ENCODE results near the gene EPHB4. TPM values are rescaled to one million over a fixed set of nuclear protein-coding genes. Genes with fewer than 3 reads are reported as not detected.

EPHB4 gene
- total RNA-seq, 4 donors from 2014 or later: 29.1 to 55.0 (median 36.5) TPM

DNA sequence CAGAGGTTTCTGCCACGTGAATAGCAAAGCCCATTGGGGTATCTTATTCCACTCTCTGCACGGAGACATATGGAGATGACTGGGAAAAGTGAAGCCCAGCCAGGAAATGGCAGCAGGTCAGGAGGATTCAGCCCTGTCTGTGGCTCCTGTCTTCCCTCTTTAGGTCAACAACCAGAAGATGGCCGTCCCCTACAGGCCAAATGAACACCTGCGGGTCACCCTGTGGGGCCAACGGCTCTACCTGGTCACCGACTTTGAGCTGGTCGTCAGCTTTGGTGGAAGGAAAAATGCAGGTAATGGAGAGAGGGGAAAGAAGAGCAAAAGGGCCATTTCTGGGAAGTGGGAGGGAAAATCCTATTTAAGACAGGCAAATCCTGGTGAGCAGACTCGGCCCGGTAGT, 38.3 kb downstream of the EPHB4 start:
- no peak for DNase-seq
- WGBS, 2 donors: 60 to 64% methylated on average over 4 to 8 of the region's 9 CpGs
- no peak overlapping the region for H3K4me3 ChIP-seq
- TF ChIP-seq CTCF (IDR thresholded peaks at IDR 0.05) (peak in 1 of 6 experiments; percentile 11), POLR2A (IDR thresholded peaks at IDR 0.05) (no peak)
- no peak overlapping the region for H3K27ac ChIP-seq
- peaks cover 0 to 6% (median 0%) of the 10 kb centered on the region in 3 donors for H3K9me3 ChIP-seq
- peaks cover 0 to 37% (median 0%) of the 10 kb centered on the region in 4 donors for H3K27me3 ChIP-seq
- no peaks in the 10 kb centered on the region for H3K36me3 ChIP-seq
- peaks cover 0 to 4% (median 0%) of the 10 kb centered on the region in 3 donors for H3K4me1 ChIP-seq
- intact Hi-C loops (cut with DNase I): no loop called here

DNA sequence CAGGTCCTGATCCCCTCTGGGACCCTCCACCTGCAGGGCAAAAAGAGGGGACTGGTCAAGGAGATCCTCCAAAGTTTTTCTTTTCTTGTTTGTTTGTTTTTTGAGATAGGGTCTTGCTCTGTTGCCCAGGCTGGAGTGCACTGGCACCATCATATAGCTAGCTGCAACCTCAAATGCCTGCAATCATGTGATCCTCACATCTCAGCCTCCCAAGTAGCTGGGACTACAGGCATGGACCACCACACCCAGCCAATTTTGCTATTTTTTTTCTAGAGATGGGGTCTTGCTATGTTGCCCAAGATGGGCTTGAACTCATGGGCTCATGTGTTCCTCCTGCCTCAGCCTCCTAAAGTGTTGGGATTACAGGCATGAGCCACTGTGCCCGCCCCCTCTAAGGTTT, 41.0 kb downstream of the EPHB4 start:
- TF ChIP-seq POLR2A (IDR thresholded peaks at IDR 0.05): no peak
- TF ChIP-seq CTCF (IDR thresholded peaks at IDR 0.05): no peak
- H3K4me3 ChIP-seq: no peak overlapping the region
- H3K36me3 ChIP-seq: no peaks in the 10 kb centered on the region
- no peak overlapping the region for H3K27ac ChIP-seq
- no peak for DNase-seq
- H3K27me3 ChIP-seq: peaks cover 0 to 30% (median 0%) of the 10 kb centered on the region in 4 donors
- WGBS, 2 donors: 100% methylated on average over 1 of the region's 1 CpG
- H3K4me1 ChIP-seq: no peaks in the 10 kb centered on the region
- H3K9me3 ChIP-seq: peaks cover 0 to 8% (median 0%) of the 10 kb centered on the region in 3 donors
- intact Hi-C loops (cut with DNase I): no loop called here

DNA sequence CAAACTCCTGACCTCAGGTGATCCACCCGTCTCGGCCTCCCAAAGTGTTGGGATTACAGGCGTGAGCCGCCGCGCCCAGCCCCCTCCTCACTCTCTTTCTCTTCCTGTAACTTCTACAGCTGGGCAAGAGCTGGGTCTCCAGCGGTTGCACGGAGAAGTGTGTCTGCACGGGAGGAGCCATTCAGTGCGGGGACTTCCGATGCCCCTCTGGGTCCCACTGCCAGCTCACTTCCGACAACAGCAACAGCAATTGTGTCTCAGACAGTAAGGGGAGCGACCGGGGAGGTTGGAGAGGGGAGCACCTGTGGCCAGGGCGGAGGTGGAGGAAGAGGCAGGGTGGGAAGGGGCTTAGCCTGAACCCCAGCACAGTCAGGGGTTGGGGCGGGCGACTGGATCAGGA, 41.4 kb downstream of the EPHB4 start:
- no peak overlapping the region for H3K27ac ChIP-seq
- H3K4me3 ChIP-seq: no peak overlapping the region
- intact Hi-C loops (cut with DNase I): no loop called here
- H3K36me3 ChIP-seq: no peaks in the 10 kb centered on the region
- H3K27me3 ChIP-seq: peaks cover 0 to 30% (median 0%) of the 10 kb centered on the region in 4 donors
- DNase-seq: no peak
- TF ChIP-seq CTCF (IDR thresholded peaks at IDR 0.05) (no peak), POLR2A (IDR thresholded peaks at IDR 0.05) (no peak)
- H3K9me3 ChIP-seq: peaks cover 0 to 8% (median 0%) of the 10 kb centered on the region in 3 donors
- no peaks in the 10 kb centered on the region for H3K4me1 ChIP-seq
- WGBS, 2 donors: 45 to 63% methylated on average over 8 to 11 of the region's 17 CpGs

GRCh38 chr7:100783804-100784203, 43.5 kb downstream of the EPHB4 start:
- no peaks in the 10 kb centered on the region for H3K36me3 ChIP-seq
- no peak overlapping the region for H3K4me3 ChIP-seq
- 89 to 91% methylated on average over 2 of the region's 2 CpGs for WGBS, 2 donors
- H3K9me3 ChIP-seq: peaks cover 0 to 8% (median 0%) of the 10 kb centered on the region in 3 donors
- TF ChIP-seq CTCF (IDR thresholded peaks at IDR 0.05): no peak
- TF ChIP-seq POLR2A (IDR thresholded peaks at IDR 0.05): no peak
- intact Hi-C loops (cut with DNase I): no loop called here
- peaks cover 0 to 41% (median 0%) of the 10 kb centered on the region in 4 donors for H3K27me3 ChIP-seq
- no peaks in the 10 kb centered on the region for H3K4me1 ChIP-seq
- no peak overlapping the region for H3K27ac ChIP-seq
- no peak for DNase-seq

- 53 to 63% methylated on average over 2 to 5 of the region's 7 CpGs for WGBS, 2 donors
- H3K9me3 ChIP-seq: peaks cover 0 to 8% (median 0%) of the 10 kb centered on the region in 3 donors
- no peak overlapping the region for H3K27ac ChIP-seq
- peaks cover 0 to 42% (median 0%) of the 10 kb centered on the region in 4 donors for H3K27me3 ChIP-seq
- no peak for DNase-seq
- no peaks in the 10 kb centered on the region for H3K4me1 ChIP-seq
- intact Hi-C loops (cut with DNase I): no loop called here
- H3K36me3 ChIP-seq: no peaks in the 10 kb centered on the region
- TF ChIP-seq POLR2A (IDR thresholded peaks at IDR 0.05): no peak
- TF ChIP-seq CTCF (IDR thresholded peaks at IDR 0.05): no peak
- H3K4me3 ChIP-seq: no peak overlapping the region
Measured at GRCh38 chr7:100781255-100781654, 46.1 kb downstream of the EPHB4 start.
